ENCODE data around the gene EPB41L2.
"Not testable (repeated sequence)": the region's sequence is repeated elsewhere in the genome, so short reads cannot be mapped to it uniquely, and the experiment has no call there.

Gene EPB41L2

DNA sequence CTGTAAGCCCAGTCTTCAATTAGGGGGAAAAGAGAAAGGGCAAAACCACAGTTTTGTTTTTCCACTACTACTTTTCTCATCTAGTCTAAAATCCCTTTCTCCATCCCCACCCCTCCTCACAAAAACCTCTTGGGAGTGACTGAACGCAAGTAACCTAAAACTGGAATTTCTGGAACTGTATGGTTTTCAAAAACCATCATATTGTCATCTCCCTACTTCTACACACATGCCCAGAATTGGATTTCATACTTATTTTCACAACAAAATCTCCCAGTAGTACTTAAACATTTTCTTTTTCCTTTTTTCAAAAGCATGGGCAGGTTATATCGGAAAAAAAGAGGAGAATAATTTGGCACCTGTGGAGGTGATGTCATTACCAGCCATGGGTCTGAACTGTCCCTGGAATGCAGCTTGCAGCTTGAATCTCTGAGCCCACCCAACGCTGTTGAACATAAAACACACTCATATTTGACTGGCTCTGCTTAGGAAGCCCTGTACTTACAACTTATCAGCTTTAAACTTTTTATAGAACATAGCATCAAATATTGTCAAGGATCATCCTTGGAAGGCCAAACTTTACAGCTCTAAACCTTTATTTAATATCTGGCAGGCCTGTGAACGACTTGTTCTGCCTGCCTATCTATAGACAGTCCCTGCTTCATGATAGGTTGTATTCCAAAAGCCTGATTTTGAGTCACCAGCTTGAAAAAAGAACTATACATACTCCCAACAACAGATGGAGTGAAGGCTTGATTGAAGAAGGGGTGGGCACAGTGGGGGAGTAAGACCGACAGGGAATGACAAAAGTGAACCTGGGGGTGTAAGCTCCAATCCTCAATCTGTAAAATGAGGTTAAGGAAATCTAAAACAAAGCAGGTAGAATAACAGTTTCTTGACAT, 59.3 kb downstream of the EPB41L2 start:
- DNase-seq (ENCODE audit: low read depth, low spot score) = no peak

DNA sequence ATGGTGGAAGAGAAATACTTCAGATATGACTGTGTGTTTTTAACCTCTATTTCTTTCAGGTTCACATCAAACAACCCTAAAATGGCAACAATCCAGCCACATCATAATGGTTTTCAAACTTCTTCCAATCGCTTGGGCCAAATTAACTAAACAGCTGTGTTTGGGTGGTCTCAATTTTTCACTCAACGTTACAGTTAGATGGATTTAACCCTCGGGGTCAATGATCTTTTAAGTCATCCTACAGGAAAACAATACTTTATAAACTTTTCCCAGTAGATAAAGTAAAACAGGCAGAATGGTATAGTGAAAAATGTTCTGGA, 60.4 kb downstream of the EPB41L2 start:
- no peak for DNase-seq (ENCODE audit: low read depth, low spot score)

DNA sequence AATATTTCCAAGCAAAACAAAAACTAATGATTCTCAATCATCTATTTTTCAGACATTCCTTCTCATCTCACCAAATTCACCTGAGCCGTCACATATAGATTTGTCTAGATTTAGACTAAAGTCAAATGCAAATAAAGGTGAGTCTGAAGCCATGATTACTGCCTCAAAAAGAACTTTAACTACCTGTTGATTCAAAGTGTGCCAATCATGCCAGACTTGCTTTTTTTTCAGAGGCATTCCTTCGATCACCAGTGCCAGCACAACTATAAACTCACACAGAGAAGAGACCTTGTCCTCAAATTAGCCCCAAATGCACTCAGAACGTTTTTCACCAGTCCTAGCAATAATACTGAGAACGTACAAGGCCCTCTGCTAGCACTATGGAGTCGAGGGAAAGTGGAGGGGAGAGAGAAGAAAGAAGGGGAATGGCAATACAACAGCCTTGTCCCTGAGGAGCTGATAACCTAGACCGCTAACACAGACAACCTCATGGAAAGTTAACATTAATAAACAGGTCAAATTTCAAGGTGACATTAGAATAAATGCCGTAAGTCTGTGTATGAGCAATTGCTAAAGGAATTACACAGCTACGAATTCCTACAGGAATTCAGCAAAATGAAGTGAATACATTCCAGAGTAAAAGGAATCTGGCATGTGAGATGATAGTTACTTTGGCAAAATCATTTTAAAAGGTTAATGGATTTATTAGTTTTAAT, 60.9 kb downstream of the EPB41L2 start:
- DNase-seq (ENCODE audit: low read depth, low spot score) = no peak

- no peak for DNase-seq (ENCODE audit: low read depth, low spot score)
Observed at GRCh38 chr6:131001111-131001736, 61.8 kb downstream of the EPB41L2 start.

DNA sequence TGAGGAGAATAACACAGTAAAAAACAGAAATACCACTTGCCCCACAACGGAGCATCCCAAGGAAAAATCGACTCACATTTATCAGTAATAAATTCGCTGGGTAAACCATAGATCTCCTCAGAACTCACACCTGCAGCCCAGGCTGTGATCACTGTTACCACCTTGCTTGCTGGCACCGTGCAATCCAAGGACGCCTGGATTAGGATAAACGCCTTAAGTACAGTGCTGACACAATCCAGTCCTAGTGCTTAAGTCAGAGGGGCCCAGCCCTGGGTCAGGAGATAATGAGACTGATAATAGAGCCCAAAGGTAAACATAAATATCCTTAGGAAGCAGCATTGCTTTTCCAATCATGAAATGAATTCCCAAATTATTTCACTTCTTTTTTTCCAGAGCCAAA, 62.5 kb downstream of the EPB41L2 start:
- no peak for DNase-seq (ENCODE audit: low read depth, low spot score)

DNA sequence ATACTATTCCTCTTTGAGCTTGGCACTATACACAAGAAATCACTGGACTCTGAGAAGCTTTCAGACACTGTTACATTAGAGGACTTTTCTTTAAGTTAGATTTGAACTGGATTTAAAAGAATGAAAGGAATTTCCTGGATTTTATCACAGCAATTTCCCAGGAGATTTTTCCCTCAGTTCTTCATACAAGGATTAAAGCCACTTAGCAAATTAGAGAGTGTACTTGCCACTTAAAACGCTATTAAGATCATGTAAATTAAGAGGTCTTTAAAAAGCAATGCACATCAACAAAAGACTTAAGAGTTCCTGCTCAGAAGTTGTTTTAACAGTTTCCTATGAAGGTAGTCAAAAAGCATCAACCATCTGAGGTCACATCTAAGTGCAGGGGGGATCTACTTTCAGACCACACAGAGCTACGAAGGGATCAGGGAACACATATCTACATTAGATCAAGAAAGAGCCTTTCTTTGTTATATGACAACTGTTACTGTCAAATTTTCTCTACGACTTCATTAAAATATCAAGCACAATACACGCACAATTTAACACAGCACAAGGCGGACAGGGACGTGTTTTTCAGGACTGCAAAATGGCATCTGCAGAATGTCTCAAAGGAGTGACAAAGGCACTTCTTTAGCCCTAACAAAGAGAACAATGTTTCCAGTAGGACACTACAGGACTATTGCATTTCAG, 65.8 kb downstream of the EPB41L2 start:
- DNase-seq (ENCODE audit: low read depth, low spot score) = no peak

DNA sequence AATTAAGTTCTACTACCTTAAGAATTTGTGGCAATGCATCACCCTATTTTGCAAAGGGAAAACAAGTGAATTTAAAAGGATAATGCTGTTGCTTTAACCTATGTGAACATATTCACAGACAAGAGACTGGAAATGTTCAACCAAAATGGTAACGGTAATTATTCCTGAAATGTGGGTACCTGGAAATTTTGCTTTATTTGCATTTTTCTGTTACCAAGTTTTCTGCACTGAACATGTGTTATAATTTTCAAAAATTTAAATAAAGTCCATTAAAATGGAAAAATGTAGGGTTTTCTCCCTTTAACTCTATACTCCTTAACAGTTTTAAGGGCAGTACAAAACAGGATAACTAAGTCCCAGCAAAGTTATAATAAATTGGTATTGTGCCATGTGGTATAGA, 66.4 kb downstream of the EPB41L2 start:
- no peak for DNase-seq (ENCODE audit: low read depth, low spot score)

GRCh38 chr6:130995783-130996447, 67.1 kb downstream of the EPB41L2 start:
- no peak for DNase-seq (ENCODE audit: low read depth, low spot score)

DNA sequence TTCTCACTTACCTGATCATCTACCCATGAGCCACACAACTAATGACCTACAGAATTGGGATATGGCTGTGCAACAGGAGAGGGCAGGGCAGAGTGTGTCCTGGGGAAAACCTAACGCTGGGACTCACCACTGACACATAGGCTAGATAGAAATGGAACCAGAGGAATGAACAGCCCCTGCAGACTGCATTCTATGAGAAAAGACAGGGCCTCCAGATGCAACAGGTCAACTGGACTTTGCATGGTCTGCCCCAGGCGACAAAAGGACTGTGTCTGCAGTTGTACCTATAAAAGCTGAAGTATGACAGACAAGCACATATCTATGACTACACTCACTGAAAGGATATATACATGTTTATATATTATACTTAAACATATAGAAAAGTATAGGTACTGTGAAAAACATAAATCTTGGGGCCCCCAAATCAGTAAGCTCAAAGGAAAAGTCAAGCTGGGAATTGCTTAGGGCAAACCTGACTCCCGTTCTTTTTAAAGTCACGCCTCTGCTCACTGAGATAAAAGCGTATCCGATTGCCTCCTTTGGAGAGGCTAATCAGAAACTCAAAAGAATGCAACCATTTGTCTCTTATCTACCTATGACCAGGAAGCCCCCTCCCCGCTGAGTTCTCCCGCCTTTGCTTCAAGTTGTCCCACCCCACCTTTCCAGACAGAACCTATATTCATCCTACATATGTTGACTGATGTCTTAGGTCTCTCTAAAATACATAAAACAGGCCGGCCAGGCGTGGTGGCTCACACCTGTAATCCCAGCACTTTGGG, 68.5 kb downstream of the EPB41L2 start:
- DNase-seq (ENCODE audit: low read depth, low spot score) = no peak

- DNase-seq (ENCODE audit: low read depth, low spot score) = no peak
Observed at GRCh38 chr6:130993292-130993765, 69.7 kb downstream of the EPB41L2 start.

- no peak for DNase-seq (ENCODE audit: low read depth, low spot score)
Observed at GRCh38 chr6:130991422-130992137, 71.5 kb downstream of the EPB41L2 start.

GRCh38 chr6:130987539-130987938, 75.5 kb downstream of the EPB41L2 start:
- not testable (repeated sequence) for DNase-seq (ENCODE audit: low read depth, low spot score)

DNA sequence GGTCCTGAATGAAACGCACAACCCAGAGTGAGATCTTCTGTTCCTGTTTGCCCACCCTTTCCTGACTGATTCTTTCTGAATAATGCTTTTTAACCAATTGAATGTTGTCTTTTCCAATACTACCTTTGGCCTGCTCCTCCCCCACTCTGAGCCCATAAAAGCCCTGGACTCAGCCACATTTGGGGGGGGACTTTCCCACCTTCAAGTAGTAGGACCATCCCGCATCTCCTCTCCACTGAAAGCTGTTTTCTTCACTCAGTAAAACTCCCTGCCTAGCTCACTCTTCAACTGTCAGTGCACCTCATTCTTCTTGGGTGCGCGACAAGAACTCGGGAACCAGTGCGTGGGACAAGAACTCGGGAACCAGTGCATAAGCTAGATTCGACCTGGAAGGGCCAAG, 77.9 kb downstream of the EPB41L2 start:
- no peak for DNase-seq (ENCODE audit: low read depth, low spot score)

DNA sequence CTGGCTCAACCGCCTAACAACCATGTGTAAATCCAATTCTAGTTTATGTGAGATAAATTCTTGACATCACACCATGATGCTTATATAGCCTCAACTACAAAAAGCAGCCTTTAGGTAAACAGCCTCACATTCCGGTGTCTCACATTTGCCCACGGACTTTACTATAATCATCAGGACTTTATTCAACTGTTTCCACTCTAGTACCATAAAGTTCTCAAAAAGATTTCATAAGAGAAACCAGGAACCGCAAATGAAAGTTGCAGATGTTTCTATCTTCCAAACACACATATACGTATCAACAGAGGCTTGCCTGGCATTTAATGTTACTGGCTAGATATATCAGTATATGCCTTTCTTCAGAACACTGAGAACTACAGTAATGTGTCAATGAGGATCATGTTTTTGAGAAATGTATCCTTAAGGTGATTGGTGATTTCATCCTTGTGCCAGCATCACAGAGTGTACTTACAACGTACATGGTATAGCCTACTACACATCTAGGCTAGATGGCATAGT, 80.0 kb downstream of the EPB41L2 start:
- DNase-seq (ENCODE audit: low read depth, low spot score) = no peak

DNA sequence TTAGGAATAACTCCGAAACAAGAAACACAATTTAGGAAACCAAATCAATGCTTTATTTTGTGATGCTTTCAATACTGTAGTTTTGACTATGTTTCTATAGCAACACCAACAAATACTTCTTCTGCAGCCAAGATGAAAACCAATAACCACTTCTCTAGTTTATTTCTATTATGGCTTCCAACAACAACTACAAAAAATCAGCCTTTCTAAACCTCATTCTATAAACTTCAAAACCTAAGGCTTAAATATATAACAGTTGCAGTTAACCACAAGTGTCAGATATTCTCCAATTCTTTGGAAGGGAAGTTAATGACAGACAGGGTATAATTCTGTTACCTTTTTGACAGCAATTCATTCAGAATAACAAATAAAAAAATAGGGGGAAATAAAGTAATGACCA, 80.9 kb downstream of the EPB41L2 start:
- DNase-seq (ENCODE audit: low read depth, low spot score) = no peak

- no peak for DNase-seq (ENCODE audit: low read depth, low spot score)
Observed at GRCh38 chr6:130981409-130981808, 81.6 kb downstream of the EPB41L2 start.

- DNase-seq (ENCODE audit: low read depth, low spot score) = no peak
Observed at GRCh38 chr6:130980310-130981032, 82.6 kb downstream of the EPB41L2 start.

- no peak for DNase-seq (ENCODE audit: low read depth, low spot score)
Observed at GRCh38 chr6:130978660-130979396, 84.2 kb downstream of the EPB41L2 start.
